HCT116 (cell line): ENCODE results near the gene SPAG6. TPM values are rescaled to one million over a fixed set of nuclear protein-coding genes. Genes with fewer than 3 reads are reported as not detected.

Source experiments
- ATAC-seq: fragments of 200-7000 bp; cut with Tn5 transposase; 2 replicates; pipeline ENCODE4 v1.9.1; 2020; ENCODE audit warnings: mild to moderate bottlenecking, moderate library complexity
- BruUV-seq: library from RNA; stranded (reverse); fragments of 400-500 nt; replicated peaks from 2 replicates; lab custom pipeline; 2021; lab: Mats Ljungman, UMichigan
- CTCF ChIA-PET: fragments of 300-600 bp; sonication (Branson Sonifier 250); formaldehyde crosslinking; loops from one replicate; lab custom pipeline; 2021; ENCODE audit warnings: antibody characterized with exemption; lab: Charles Lee
- POLR2A ChIA-PET: fragments of 300-600, 350-600 bp; sonication (Branson Sonifier 250); formaldehyde crosslinking; loops from one replicate; lab custom pipeline; 2021; ENCODE audit warnings: antibody characterized with exemption; lab: Charles Lee
- RAD21 ChIA-PET, 2 experiments: fragments of 300-600 bp; sonication (Branson Sonifier 250); formaldehyde crosslinking; loops; one replicate each; lab custom pipeline; 2023; ENCODE audit warnings: low total read pairs in 2 of 2; ENCODE audit not compliant: uncharacterized antibody in 2 of 2, unreplicated experiment in 2 of 2, low non-redundant PET in 1 of 2; lab: Charles Lee
- DNase-seq: peaks from one replicate; pipeline ENCODE4 v3.0.0-alpha.2; 2010; ENCODE audit warnings: low read depth, low spot score
- H2AFZ ChIP-seq: fragments of 200-600 bp; shearing (Covaris generic), sonication (generic); 2 replicates; pipeline ENCODE4 v1.6.1; 2017; ENCODE audit warnings: low read depth, mixed run types, mixed read lengths, antibody characterized with exemption, low read length; ENCODE audit not compliant: poor library complexity, severe bottlenecking
- H3K27ac ChIP-seq: 2 replicates; pipeline ENCODE4 v1.5.1; 2012; ENCODE audit warnings: low read depth, low read length
- H3K27me3 ChIP-seq: fragments of 200-600 bp; sonication (generic); 2 replicates; pipeline ENCODE4 v1.6.1; 2016; ENCODE audit warnings: mixed run types, low read length, mixed read lengths; ENCODE audit not compliant: insufficient read depth
- H3K36me3 ChIP-seq, 2 experiments: fragments of 200-500 bp in 1 of 2; fragments of 200-600 bp in 1 of 2; sonication (Bioruptor generic) in 1 of 2; sonication (generic) in 1 of 2; 2 replicates each; pipeline versions ENCODE4 v1.5.1 to v1.6.1; 2014 to 2016; ENCODE audit warnings: low read length in 2 of 2, inconsistent platforms in 1 of 2, mixed read lengths in 1 of 2, mixed run types in 1 of 2; ENCODE audit not compliant: insufficient read depth in 2 of 2, control insufficient read depth in 1 of 2
- H3K4me1 ChIP-seq, 2 experiments: fragments of 200-600 bp in 1 of 2; sonication (generic) in 1 of 2; 2 replicates each; pipeline versions ENCODE4 v1.5.1 to v1.6.1; 2012 to 2017; ENCODE audit warnings: low read length in 2 of 2, inconsistent platforms in 1 of 2, mild to moderate bottlenecking in 1 of 2, mixed read lengths in 1 of 2, mixed run types in 1 of 2, moderate library complexity in 1 of 2; ENCODE audit not compliant: insufficient read depth in 2 of 2, control insufficient read depth in 1 of 2
- H3K4me2 ChIP-seq: fragments of 200-600 bp; sonication (generic); 2 replicates; pipeline ENCODE4 v1.6.1; 2017; ENCODE audit warnings: mixed run types, low read length, mixed read lengths
- H3K4me3 ChIP-seq, 2 experiments: fragments of 200-600 bp in 1 of 2; sonication (generic) in 1 of 2; replicated peaks in 1 of 2; 2 replicates each; pipeline ENCODE4 v1.5.1; 2011 to 2016; ENCODE audit warnings: low read length in 2 of 2, control low read depth in 1 of 2, low read depth in 1 of 2, mild to moderate bottlenecking in 1 of 2, mixed read lengths in 1 of 2, mixed run types in 1 of 2
- H3K79me2 ChIP-seq: fragments of 200-600 bp; sonication (generic); 2 replicates; pipeline ENCODE4 v1.6.1; 2017; ENCODE audit warnings: mild to moderate bottlenecking, mixed run types, low read length, moderate library complexity, mixed read lengths; ENCODE audit not compliant: insufficient read depth
- H3K9ac ChIP-seq: fragments of 200-600 bp; sonication (generic); 2 replicates; pipeline ENCODE4 v1.6.1; 2016; ENCODE audit warnings: low read length, mixed read lengths
- H3K9me2 ChIP-seq: fragments of 200-600 bp; sonication (generic), shearing (Covaris generic); 2 replicates; pipeline ENCODE4 v1.6.1; 2017; ENCODE audit warnings: mixed run types, mild to moderate bottlenecking, moderate library complexity; ENCODE audit not compliant: insufficient read depth
- H3K9me3 ChIP-seq, 2 experiments: fragments of 200-500 bp in 1 of 2; fragments of 200-600 bp in 1 of 2; sonication (Bioruptor generic) in 1 of 2; sonication (generic) in 1 of 2; 2 replicates each; pipeline ENCODE4 v1.6.1; 2014 to 2017; ENCODE audit warnings: low read length in 2 of 2, mixed read lengths in 2 of 2, inconsistent platforms in 1 of 2, low read depth in 1 of 2, mild to moderate bottlenecking in 1 of 2, mixed run types in 1 of 2, moderate library complexity in 1 of 2; ENCODE audit not compliant: control insufficient read depth in 1 of 2, insufficient read depth in 1 of 2
- H4K20me1 ChIP-seq: fragments of 200-600 bp; sonication (generic), shearing (Covaris generic); 2 replicates; pipeline ENCODE4 v1.6.1; 2017; ENCODE audit warnings: mixed run types, mild to moderate bottlenecking, moderate library complexity; ENCODE audit not compliant: insufficient read depth
- CBX3 ChIP-seq: IDR thresholded peaks from 2 replicates; pipeline ENCODE4 v1.6.1; 2012; ENCODE audit warnings: low read depth
- EGR1 ChIP-seq: IDR thresholded peaks from 2 replicates; pipeline ENCODE4 v1.6.1; 2012; ENCODE audit warnings: low read depth
- EZH2phosphoT487 ChIP-seq: fragments of 200-600 bp; IDR thresholded peaks from 2 replicates; pipeline ENCODE4 v1.6.1; 2018; ENCODE audit warnings: antibody characterized with exemption, borderline replicate concordance
- JUND ChIP-seq: IDR thresholded peaks from 2 replicates; pipeline ENCODE4 v1.6.1; 2012
- POLR2A ChIP-seq: IDR thresholded peaks from 2 replicates; pipeline ENCODE4 v1.7.0; 2011; ENCODE audit warnings: borderline replicate concordance; ENCODE audit not compliant: insufficient read depth, insufficient read length; ENCODE audit errors: extremely low read depth
- RAD21 ChIP-seq: IDR thresholded peaks from 2 replicates; pipeline ENCODE4 v1.6.1; 2012; ENCODE audit warnings: low read depth, mild to moderate bottlenecking
- SP1 ChIP-seq: IDR thresholded peaks from 2 replicates; pipeline ENCODE4 v1.6.1; 2012; ENCODE audit warnings: low read depth
- SRF ChIP-seq: IDR thresholded peaks from 2 replicates; pipeline ENCODE4 v1.6.1; 2012; ENCODE audit warnings: low read depth
- YY1 ChIP-seq: IDR thresholded peaks from 2 replicates; pipeline ENCODE4 v1.6.1; 2011; ENCODE audit warnings: low read length, low read depth, moderate library complexity, mild to moderate bottlenecking; ENCODE audit not compliant: insufficient replicate concordance; ENCODE audit errors: extremely low read depth
- ZNF274 ChIP-seq: fragments of 200-500 bp; sonication (Bioruptor generic); IDR thresholded peaks from 2 replicates; pipeline ENCODE4 v1.6.1; 2014; ENCODE audit warnings: mild to moderate bottlenecking, low read depth, low read length, inconsistent platforms
- intact Hi-C: fragments of 100-400 bp; cut with micrococcal nuclease; formaldehyde crosslinking; loops from 2 replicates; pipeline ENCODE4 v1.10.0; 2022
- total RNA-seq: library from RNA; stranded (reverse); gene quantifications from one replicate; pipeline ENCODE4 v1.2.1, GENCODE V29; 2021; ENCODE audit not compliant: unreplicated experiment
- TF ChIP-seq, protein P1 (sequence below), 3 experiments: fragments of 200-600 bp in 1 of 3; sonication (generic) in 1 of 3; IDR thresholded peaks in 2 of 3; conservative IDR thresholded peaks in 1 of 3; 2 replicates each; pipeline ENCODE4 v1.5.1; 2012 to 2017; ENCODE audit warnings: low read depth in 2 of 3, low read length in 2 of 3, antibody characterized with exemption in 1 of 3, borderline replicate concordance in 1 of 3, control low read depth in 1 of 3, mild to moderate bottlenecking in 1 of 3, mixed read lengths in 1 of 3, mixed run types in 1 of 3, moderate library complexity in 1 of 3; ENCODE audit not compliant: insufficient read depth in 1 of 3

SPAG6 gene
- total RNA-seq, 1 experiment from 2014 or later, result not detected

GRCh38 chr10:22310928-22311327, 34.4 kb upstream of the SPAG6 start:
- no peaks in the 10 kb centered on the region for H3K9me2 ChIP-seq
- TF ChIP-seq ZNF274, result no peak
- TF ChIP-seq JUND, result no peak
- no peak for TF ChIP-seq EGR1
- TF ChIP-seq SRF, result no peak
- TF ChIP-seq RAD21, result no peak
- TF ChIP-seq SP1, result no peak
- TF ChIP-seq, protein P1, sequence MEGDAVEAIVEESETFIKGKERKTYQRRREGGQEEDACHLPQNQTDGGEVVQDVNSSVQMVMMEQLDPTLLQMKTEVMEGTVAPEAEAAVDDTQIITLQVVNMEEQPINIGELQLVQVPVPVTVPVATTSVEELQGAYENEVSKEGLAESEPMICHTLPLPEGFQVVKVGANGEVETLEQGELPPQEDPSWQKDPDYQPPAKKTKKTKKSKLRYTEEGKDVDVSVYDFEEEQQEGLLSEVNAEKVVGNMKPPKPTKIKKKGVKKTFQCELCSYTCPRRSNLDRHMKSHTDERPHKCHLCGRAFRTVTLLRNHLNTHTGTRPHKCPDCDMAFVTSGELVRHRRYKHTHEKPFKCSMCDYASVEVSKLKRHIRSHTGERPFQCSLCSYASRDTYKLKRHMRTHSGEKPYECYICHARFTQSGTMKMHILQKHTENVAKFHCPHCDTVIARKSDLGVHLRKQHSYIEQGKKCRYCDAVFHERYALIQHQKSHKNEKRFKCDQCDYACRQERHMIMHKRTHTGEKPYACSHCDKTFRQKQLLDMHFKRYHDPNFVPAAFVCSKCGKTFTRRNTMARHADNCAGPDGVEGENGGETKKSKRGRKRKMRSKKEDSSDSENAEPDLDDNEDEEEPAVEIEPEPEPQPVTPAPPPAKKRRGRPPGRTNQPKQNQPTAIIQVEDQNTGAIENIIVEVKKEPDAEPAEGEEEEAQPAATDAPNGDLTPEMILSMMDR (IDR thresholded peaks at IDR 0.05 in 2 of 3, conservative IDR thresholded peaks at IDR 0.05 in 1 of 3; ENCODE audit: borderline replicate concordance in 1 of 3, insufficient read depth in 1 of 3, low read depth in 2 of 3, low read length in 2 of 3), result no peak
- TF ChIP-seq CBX3, result no peak
- no peak for TF ChIP-seq POLR2A
- no peak for TF ChIP-seq YY1
- no peak for TF ChIP-seq EZH2phosphoT487
- H3K27me3 ChIP-seq, result no peaks in the 10 kb centered on the region
- ChIA-PET POLR2A (no interaction called here), RAD21 (no interaction called here), CTCF (no interaction called here)
- no peaks in the 10 kb centered on the region for H3K36me3 ChIP-seq
- peaks cover 0 to 17% of the 10 kb centered on the region in 2 experiments; a peak in 2 of 4 replicates for H3K4me1 ChIP-seq
- DNase-seq, result no peak
- H3K4me2 ChIP-seq, result no peak overlapping the region
- no peaks in the 10 kb centered on the region for H3K79me2 ChIP-seq
- no peak overlapping the region for H2AFZ ChIP-seq
- H3K4me3 ChIP-seq, result no peak overlapping the region
- H3K9ac ChIP-seq, result no peak overlapping the region
- no peaks in the 10 kb centered on the region for H4K20me1 ChIP-seq
- no peak for ATAC-seq
- H3K9me3 ChIP-seq, result no peaks in the 10 kb centered on the region
- intact Hi-C loops, result no loop called here
- no TSS peak for BruUV-seq
- H3K27ac ChIP-seq, result no peak overlapping the region
